Suprapubic skin (tissue), 4 donors: ENCODE measurements around the gene SEMA4C.

Source experiments
- CTCF ChIP-seq, 2 donors: fragments of 200-600 bp in 1 of 2; fragments of 450-650 bp in 1 of 2; sonication (generic) in 1 of 2; IDR thresholded peaks; one replicate each; pipeline ENCODE4 v1.5.1; 2016 to 2019; ENCODE audit warnings: antibody characterized with exemption in 2 of 2, mild to moderate bottlenecking in 1 of 2, moderate library complexity in 1 of 2
- POLR2A ChIP-seq, 2 donors: fragments of 450-650 bp; IDR thresholded peaks; one replicate each; pipeline ENCODE4 v1.6.1; 2017; ENCODE audit warnings: antibody characterized with exemption in 2 of 2, mild to moderate bottlenecking in 2 of 2, moderate library complexity in 2 of 2
- POLR2AphosphoS5 ChIP-seq, 3 donors: sonication (generic); formaldehyde crosslinking; IDR thresholded peaks; one replicate each; pipeline ENCODE4 v1.6.1; 2017; ENCODE audit warnings: antibody characterized with exemption in 3 of 3

GRCh38 chr2:96906729-96907114, 36.8 kb upstream of the SEMA4C start:
- TF ChIP-seq CTCF (IDR thresholded peaks at IDR 0.05) = no peak
- no peak for TF ChIP-seq POLR2AphosphoS5 (IDR thresholded peaks at IDR 0.05)
- TF ChIP-seq POLR2A (IDR thresholded peaks at IDR 0.05) = no peak
